ENCODE measurements around the gene CRYZ. TPM values are rescaled to one million over a fixed set of nuclear protein-coding genes. Genes with fewer than 3 reads are reported as not detected.

Gene CRYZ
- total RNA-seq, 1 donor from 2014 or later: 25.8 TPM

DNA sequence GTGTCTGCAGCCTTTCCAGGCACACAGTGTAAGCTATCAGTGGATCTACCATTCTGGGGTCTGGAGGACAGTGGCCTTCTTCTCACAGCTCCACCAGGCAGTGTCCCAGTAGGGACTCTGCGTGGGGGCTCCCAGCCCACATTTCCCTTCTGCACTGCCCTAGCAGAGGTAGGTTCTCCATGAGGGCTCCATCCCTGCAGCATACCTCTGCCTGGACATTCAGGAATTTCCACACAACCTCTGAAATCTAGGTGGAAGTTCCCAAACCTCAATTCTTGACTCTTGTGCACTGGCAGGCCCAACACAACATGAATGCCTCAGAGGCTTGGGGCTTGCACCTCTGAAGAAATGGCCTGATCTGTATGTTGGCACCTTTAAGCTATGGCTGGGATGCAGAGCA, 6.8 kb downstream of the CRYZ start:
- Mint-ChIP-seq H3K27me3 (no peaks in the 10 kb centered on the region), H3K27ac (no peak overlapping the region), H3K4me1 (ENCODE audit: unreplicated experiment) (peaks cover under 1% of the 10 kb centered on the region), H3K9me3 (peaks cover 6% of the 10 kb centered on the region), H3K36me3 (peaks cover 27% of the 10 kb centered on the region), H3K4me3 (no peak overlapping the region)
- TF ChIP-seq, protein P1, sequence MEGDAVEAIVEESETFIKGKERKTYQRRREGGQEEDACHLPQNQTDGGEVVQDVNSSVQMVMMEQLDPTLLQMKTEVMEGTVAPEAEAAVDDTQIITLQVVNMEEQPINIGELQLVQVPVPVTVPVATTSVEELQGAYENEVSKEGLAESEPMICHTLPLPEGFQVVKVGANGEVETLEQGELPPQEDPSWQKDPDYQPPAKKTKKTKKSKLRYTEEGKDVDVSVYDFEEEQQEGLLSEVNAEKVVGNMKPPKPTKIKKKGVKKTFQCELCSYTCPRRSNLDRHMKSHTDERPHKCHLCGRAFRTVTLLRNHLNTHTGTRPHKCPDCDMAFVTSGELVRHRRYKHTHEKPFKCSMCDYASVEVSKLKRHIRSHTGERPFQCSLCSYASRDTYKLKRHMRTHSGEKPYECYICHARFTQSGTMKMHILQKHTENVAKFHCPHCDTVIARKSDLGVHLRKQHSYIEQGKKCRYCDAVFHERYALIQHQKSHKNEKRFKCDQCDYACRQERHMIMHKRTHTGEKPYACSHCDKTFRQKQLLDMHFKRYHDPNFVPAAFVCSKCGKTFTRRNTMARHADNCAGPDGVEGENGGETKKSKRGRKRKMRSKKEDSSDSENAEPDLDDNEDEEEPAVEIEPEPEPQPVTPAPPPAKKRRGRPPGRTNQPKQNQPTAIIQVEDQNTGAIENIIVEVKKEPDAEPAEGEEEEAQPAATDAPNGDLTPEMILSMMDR (conservative IDR thresholded peaks at IDR 0.05): no peak
- DNase-seq (ENCODE audit: extremely low spot score, unreplicated experiment): no peak

GRCh38 chr1:74717626-74718025, 15.2 kb downstream of the CRYZ start:
- TF ChIP-seq, protein P1 (conservative IDR thresholded peaks at IDR 0.05): no peak
- no peak for DNase-seq (ENCODE audit: extremely low spot score, unreplicated experiment)
- Mint-ChIP-seq H3K4me1 (ENCODE audit: unreplicated experiment) (peaks cover 7% of the 10 kb centered on the region), H3K27me3 (no peaks in the 10 kb centered on the region), H3K9me3 (no peaks in the 10 kb centered on the region), H3K27ac (no peak overlapping the region), H3K4me3 (no peak overlapping the region), H3K36me3 (peaks cover 5% of the 10 kb centered on the region)

DNA sequence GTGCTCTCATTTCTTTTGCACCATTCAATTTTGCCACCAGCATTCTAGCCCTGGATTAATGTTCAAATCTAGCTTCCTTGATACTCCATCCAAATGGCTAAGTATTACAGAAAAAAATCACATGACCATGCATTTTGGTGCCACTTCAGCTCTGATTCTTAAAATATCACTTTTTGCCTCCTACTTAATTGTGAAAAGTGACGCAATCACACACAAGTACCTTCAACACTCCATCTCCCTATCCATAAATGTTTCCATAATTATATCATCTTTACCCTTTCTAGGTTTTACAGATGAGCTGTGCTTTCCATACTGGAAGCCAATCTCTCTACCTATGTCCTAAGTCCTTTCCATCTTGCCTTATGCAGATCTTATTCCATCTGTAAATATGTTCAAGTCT, 16.0 kb downstream of the CRYZ start:
- H3K27ac Mint-ChIP-seq: no peak overlapping the region
- no peaks in the 10 kb centered on the region for H3K9me3 Mint-ChIP-seq
- no peaks in the 10 kb centered on the region for H3K27me3 Mint-ChIP-seq
- no peak overlapping the region for H3K4me3 Mint-ChIP-seq
- no peak for DNase-seq (ENCODE audit: extremely low spot score, unreplicated experiment)
- peaks cover 5% of the 10 kb centered on the region for H3K36me3 Mint-ChIP-seq
- H3K4me1 Mint-ChIP-seq (ENCODE audit: unreplicated experiment): peaks cover 7% of the 10 kb centered on the region
- TF ChIP-seq, protein P1 (conservative IDR thresholded peaks at IDR 0.05): no peak

GRCh38 chr1:74715806-74716205, 17.0 kb downstream of the CRYZ start:
- H3K27ac Mint-ChIP-seq: no peak overlapping the region
- H3K27me3 Mint-ChIP-seq: no peaks in the 10 kb centered on the region
- no peaks in the 10 kb centered on the region for H3K9me3 Mint-ChIP-seq
- peaks cover 7% of the 10 kb centered on the region for H3K4me1 Mint-ChIP-seq (ENCODE audit: unreplicated experiment)
- TF ChIP-seq, protein P1 (conservative IDR thresholded peaks at IDR 0.05): no peak
- no peak for DNase-seq (ENCODE audit: extremely low spot score, unreplicated experiment)
- no peak overlapping the region for H3K4me3 Mint-ChIP-seq
- peaks cover 2% of the 10 kb centered on the region for H3K36me3 Mint-ChIP-seq

DNA sequence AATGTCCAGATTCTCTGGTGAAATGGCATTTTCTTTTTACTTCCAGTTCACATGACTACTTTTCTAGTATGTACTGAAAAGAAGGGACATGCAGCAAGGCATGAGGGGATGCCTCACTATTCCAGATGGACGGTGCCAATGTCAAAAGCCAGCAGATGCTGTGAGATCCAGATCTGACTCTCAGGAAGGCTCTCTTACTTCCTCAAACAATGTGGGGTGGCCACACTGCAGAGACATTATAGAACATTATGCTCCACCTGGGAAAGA, 17.7 kb downstream of the CRYZ start:
- TF ChIP-seq, protein P1 (conservative IDR thresholded peaks at IDR 0.05): no peak
- H3K27me3 Mint-ChIP-seq: no peaks in the 10 kb centered on the region
- no peak for DNase-seq (ENCODE audit: extremely low spot score, unreplicated experiment)
- H3K9me3 Mint-ChIP-seq: no peaks in the 10 kb centered on the region
- no peak overlapping the region for H3K27ac Mint-ChIP-seq
- no peaks in the 10 kb centered on the region for H3K36me3 Mint-ChIP-seq
- H3K4me3 Mint-ChIP-seq: no peak overlapping the region
- peaks cover 7% of the 10 kb centered on the region for H3K4me1 Mint-ChIP-seq (ENCODE audit: unreplicated experiment)
